PC-3 (cell line): ENCODE results near the gene GPN2.

ENCODE experiments used
- EZH2 ChIP-seq: fragments of 300-600 bp; sonication (generic); IDR thresholded peaks from one replicate; pipeline ENCODE4 v1.6.1; 2017; ENCODE audit warnings: antibody characterized with exemption, mild to moderate bottlenecking, low read length; ENCODE audit not compliant: unreplicated experiment
- EZH2phosphoT487 ChIP-seq: fragments of 300-600 bp; sonication (generic); IDR thresholded peaks from 2 replicates; pipeline ENCODE4 v1.6.1; 2018; ENCODE audit warnings: mild to moderate bottlenecking, antibody characterized with exemption, low read length, borderline replicate concordance
- TF ChIP-seq, protein P1 (sequence below): fragments of 300-600 bp; sonication (generic); conservative IDR thresholded peaks from 2 replicates; pipeline ENCODE4 v1.5.1; 2017; ENCODE audit warnings: antibody characterized with exemption, low read depth, mild to moderate bottlenecking, low read length

DNA sequence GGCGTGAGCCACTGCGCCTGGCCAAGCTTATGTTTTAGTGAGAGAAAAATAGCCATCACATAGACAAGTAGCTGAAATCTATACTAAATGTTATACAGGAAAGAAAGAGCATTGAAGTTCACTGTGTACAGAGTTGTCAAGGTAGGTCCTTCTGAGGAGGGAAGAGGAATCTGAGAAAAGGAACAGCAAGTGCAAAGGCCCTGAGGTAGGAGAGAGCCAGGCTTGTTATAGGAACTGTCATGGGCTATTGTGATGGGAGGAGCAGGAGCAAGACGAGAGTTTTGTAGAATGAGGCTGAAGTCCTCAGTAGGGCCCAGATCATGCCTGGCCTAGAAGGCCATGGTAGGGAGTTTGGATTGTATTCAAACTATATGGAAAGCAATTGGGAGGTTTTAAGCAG is 59.0 kb downstream of the GPN2 start:
- TF ChIP-seq, protein P1, sequence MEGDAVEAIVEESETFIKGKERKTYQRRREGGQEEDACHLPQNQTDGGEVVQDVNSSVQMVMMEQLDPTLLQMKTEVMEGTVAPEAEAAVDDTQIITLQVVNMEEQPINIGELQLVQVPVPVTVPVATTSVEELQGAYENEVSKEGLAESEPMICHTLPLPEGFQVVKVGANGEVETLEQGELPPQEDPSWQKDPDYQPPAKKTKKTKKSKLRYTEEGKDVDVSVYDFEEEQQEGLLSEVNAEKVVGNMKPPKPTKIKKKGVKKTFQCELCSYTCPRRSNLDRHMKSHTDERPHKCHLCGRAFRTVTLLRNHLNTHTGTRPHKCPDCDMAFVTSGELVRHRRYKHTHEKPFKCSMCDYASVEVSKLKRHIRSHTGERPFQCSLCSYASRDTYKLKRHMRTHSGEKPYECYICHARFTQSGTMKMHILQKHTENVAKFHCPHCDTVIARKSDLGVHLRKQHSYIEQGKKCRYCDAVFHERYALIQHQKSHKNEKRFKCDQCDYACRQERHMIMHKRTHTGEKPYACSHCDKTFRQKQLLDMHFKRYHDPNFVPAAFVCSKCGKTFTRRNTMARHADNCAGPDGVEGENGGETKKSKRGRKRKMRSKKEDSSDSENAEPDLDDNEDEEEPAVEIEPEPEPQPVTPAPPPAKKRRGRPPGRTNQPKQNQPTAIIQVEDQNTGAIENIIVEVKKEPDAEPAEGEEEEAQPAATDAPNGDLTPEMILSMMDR: no peak
- TF ChIP-seq EZH2: no peak
- no peak for TF ChIP-seq EZH2phosphoT487
